K562 treated with DMSO at 1 percent for 4 hours (cell line): ENCODE measurements around the gene TIMP1. TPM values are rescaled to one million over a fixed set of nuclear protein-coding genes. Genes with fewer than 3 reads are reported as not detected.

ENCODE experiments used
- total RNA-seq: library from RNA; unstranded; fragments of 300-600 nt; gene quantifications from 2 replicates; pipeline ENCODE4 v1.2.3, GENCODE V29; 2022; ENCODE audit not compliant: insufficient read depth

Gene TIMP1
- total RNA-seq: 298 and 325 TPM in 2 replicates

DNA sequence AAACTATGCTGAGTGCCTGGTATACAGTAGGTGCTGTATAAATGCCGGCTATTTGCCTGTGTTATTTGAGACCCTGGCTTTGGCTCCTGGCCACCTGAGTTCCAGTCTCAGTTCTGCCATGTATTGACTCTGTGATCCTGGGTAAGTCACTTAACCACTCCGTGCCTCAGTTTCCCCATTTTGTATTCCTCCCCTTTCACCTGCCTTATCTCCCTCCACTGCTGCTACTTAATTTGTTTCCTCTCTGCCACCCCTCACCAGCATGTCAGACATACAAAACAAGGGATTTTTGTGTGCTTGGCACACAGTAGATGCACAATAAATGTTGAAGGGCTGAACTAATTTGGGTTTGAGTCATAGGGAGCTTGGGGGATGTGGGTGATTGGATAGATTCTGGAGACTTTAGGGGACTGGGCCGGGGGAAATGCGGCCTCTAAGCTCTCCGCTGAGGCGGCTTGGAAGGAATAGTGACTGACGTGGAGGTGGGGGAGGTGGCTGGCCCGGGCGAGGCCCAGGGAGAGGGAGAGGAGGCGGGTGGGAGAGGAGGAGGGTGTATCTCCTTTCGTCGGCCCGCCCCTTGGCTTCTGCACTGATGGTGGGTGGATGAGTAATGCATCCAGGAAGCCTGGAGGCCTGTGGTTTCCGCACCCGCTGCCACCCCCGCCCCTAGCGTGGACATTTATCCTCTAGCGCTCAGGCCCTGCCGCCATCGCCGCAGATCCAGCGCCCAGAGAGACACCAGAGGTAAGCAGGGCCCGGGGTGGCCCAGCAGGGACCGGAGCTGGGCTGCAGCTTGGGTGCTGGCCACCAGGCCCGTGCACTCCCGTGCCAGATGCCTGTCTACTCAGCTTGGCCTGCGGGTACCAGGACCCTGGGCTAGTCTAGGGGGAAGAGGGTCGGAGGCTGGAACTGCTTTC lies at the start of gene TIMP1:
Gene TIMP1 (plus strand): TSS at position 706 of the 917 bp plus-strand sequence. CDS start 980 bp downstream, outside the sequence.

DNA sequence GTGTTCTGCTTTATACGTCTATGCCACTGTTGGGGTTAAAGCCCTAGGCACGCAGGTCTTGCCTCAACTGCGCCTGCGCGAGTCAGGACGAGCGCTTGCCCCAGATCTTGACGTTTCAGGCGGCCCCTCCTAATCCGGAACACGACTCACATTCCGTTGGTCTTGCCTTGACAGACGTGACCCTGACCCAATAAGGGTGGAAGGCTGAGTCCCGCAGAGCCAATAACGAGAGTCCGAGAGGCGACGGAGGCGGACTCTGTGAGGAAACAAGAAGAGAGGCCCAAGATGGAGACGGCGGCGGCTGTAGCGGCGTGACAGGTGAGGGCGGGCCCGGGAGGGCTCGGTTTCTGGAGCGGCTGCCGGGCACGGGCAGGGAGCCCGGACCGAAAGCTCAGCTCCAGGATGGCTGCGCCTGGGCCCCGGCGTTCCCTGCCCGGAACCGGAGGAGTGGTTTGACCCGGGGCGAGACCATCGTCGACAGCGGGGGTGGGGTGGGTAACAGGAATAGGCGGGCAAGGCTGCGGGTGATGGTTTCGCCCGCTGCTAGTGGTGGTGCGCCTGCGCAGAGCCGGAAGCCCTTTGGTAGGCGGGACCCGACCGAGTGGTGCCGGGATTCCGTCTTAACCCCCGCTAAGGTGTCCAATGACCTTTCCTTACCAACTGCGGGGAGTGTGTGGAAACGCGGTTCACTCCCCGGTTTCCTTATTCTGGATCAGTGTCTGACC lies 21.1 kb upstream of the TIMP1 start, which contains the start of gene ARAF:
Gene ARAF (plus strand): TSS at position 272 of the 725 bp plus-strand sequence. CDS start 1,763 bp downstream, outside the sequence.

DNA sequence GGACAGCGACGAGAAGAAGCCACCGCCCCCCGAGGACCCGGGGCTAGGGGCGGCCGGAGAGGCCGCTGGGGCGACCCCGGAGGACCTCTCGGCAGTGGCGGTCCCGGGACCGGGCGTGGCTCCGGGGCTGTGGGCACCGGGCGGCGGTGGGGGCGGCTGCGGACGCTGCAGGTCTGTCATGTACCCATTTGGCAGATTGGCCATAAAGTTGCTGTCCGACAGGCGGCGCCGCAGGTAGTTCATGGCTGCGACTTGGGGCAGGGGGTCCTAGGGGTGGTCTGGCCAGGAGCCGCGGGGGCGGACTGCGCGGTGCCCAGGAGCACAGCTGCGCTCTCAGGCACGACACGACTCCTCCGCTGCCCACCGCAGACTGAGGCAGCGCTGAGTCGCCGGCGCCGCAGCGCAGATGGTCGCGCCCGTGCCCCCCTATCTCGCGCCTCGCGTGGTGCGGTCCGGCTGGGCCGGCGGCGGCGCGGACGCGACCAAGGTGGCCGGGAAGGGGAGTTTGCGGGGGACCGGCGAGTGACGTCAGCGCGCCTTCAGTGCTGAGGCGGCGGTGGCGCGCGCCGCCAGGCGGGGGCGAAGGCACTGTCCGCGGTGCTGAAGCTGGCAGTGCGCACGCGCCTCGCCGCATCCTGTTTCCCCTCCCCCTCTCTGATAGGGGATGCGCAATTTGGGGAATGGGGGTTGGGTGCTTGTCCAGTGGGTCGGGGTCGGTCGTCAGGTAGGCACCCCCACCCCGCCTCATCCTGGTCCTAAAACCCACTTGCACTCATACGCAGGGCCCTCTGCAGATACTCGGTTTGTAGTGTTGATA lies 37.5 kb downstream of the TIMP1 start, which contains the start of gene SYN1:
Gene SYN1 (minus strand): TSS at position 372 of the 817 bp plus-strand sequence. CDS start 129 bp downstream, at position 243.

DNA sequence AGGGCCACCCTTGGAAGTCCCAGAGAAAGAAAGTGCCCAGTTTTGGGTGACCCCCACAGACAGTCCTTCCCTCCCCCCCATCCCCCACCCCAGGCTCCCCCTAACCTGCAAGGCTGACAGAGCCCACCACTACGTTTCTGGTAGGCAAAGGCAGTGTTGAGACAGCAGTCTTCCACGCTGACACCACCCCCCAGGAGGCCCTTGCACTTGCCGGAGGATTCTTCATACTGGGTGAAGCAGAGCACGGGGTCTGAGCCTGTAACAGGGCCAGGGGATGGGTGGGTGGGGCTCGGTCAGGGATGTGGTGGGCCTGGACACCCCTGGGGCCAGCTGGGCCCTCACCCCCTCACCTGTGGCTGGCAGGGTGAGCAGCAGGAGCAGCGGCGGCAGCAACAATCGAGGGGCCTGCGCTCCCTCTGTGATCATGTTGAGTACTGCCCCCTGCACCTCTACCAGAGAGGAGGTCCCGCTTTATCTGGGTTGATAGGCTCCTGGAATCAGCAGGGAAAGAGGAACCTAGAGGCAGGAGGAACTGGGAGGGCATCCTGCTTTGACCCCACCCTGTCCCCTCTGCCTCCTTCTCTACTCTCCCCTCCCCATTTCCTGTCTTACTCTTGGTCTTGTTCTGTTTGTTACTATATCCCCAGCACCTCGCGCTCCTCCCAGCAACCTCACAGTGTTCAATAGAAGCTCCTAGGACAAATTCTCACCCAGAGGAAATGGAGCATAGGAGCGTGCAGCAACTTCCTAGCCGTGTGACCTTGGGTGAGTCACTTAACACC lies 47.4 kb downstream of the TIMP1 start, which contains the start of gene CFP:
Gene CFP (minus strand): TSS at position 512 of the 782 bp plus-strand sequence. CDS start 86 bp downstream, at position 426.

Other genes starting within 250 kb of the TIMP1 start
- not detected in 2 replicates for gene ZNF157, start 211.9 kb upstream of the TIMP1 start, total RNA-seq
- 3.1 and 4.0 TPM in 2 replicates for gene ZNF41, start 99.2 kb upstream of the TIMP1 start, total RNA-seq
- gene ARAF, start 21.2 kb upstream of the TIMP1 start, total RNA-seq: 39.7 and 46.1 TPM in 2 replicates
- 0.61 TPM in 1 of 2 replicates, not detected in the other for gene SYN1, start 37.4 kb downstream of the TIMP1 start, total RNA-seq
- 6.7 and 8.9 TPM in 2 replicates for gene CFP, start 47.5 kb downstream of the TIMP1 start, total RNA-seq
- gene ELK1, start 68.1 kb downstream of the TIMP1 start, total RNA-seq: 46.0 and 46.8 TPM in 2 replicates
- gene UXT, start 76.7 kb downstream of the TIMP1 start, total RNA-seq: 371 and 404 TPM in 2 replicates